COLO668 (cell line): ENCODE results near the gene CRPPA.
A peak's percentile ranks its signal among the peaks of the same experiment; 100 is the strongest.
"Not testable (repeated sequence)": the region's sequence is repeated elsewhere in the genome, so short reads cannot be mapped to it uniquely, and the experiment has no call there.

Experiments used
- DNase-seq: peaks from one replicate; lab custom pipeline; 2025; ENCODE audit not compliant: unreplicated experiment; lab: John Stamatoyannopoulos, UW

The CRPPA gene

DNA sequence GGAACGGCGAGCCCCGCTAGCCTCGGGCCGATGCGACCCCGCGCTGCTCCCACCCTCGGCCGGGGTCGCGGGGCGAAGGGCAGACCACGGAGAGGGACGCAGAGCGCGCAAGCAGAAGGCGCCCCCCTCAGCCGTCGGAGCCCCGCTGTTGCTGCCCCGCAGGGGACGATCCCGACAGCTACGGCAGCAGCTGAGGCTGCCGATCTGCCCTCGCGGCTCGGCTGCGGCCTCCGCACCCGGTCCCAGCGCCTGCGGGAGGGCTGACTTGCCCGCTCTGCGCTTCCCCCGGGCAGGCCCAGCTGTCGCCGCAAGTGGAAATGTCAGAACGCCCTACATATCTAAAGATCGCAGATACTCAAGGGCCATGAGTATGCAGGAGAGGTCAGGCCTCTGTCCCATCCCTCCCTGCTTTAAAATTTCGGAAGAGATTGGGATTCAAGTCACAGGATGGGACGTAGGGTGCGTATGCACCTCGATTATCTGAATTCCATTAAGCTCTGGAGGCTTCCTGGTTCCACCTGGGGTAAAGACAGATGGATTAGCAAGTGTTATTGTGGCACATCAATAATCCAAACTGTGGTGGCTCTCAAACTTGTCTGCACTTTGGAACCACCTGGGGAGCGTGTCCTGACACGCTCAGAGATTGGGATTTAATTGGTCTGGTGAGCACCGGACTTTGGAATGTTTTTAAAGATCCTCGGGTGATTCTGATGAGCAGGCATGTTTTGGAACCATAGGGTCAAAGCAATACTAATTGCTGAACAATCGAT, at the start of gene CRPPA:
TSS of gene CRPPA (minus strand) at position 206 of the 770 bp plus-strand sequence. CDS start 216 bp downstream, outside the sequence.
- peak; percentile 70 for DNase-seq

DNA sequence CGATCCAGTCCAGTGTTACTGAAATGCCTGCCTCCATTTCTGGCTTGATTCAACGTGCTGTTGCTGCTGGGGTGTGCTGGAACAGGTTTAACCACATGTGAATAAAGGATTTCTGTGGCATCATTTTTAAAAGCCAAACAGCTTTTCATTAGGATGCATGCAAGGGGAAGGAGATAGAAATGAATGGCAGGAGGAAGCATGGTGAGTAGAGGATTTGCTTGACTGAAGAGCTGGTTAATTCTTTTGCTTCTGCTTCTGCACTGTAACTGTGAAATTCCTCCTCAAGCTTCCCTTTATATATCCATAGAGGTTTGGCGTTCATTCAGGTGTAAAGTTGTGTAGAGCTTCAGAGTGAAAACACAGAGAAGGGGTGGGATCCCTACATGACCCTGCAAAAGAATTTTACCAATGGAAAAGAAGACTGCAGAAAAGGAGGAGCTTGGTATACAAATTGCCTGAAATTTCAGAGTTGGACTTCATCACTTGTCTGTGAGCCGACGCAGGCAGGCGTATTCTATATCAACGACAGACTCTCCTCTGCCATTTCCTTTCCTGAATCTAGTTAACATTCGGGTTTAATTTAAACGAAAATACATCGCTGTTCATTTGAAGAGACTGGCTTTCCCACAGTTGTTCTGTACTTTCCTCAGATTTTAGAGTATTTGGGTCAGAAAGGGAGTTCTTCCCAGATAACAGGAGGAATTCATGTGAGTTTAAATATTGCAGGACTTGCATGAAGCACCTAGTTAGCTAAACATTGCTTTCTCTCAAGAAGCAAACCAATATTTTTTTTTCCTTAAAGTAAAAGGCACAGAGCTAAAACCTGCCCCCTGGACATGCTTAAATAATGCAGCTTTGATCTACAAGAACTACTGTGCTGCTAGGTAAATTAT, 44.4 kb upstream of the CRPPA start, which contains the start of gene SOSTDC1:
TSS of gene SOSTDC1 (minus strand) at position 270 of the 893 bp plus-strand sequence. CDS start at position 200, 70 bp downstream.
- DNase-seq, result no peak

DNA sequence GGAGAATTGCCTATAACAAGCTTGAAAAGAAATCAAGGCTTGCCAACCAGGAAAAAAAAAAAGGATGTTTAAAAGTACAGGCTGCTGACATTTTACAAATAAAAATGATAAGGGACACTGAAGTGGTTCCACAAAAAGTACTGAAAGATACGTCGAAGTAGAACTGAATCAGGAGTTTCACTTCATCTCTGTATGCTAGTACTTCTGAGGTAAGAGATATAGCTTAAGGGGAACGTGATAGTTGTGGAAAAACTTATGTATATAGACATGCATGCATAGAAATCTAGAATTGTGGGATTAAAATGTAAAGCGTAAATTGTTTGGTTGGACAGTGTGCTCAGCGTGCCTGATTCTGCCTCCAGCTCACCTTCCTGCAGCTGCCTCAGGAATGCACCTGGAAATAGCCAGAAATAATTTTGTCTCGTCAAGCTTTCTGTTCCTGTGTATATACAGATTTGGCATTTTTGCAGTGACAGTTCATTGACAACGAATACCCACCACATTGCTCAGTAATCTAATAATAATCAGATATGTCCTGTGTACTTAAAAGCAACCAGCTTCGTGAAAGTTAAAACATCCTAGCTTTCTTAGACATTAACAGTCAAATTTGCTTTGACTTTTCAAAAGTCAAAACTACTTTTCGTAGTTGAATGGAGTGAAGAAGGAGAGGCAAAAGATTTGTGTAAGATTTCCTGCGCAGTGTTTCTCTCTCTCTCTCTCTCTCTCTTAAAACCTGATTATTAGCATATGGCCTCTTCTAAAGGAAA, 42.8 kb upstream of the CRPPA start:
- no peak for DNase-seq

- DNase-seq, result no peak
Measured at GRCh38 chr7:16463520-16463919, 42.2 kb upstream of the CRPPA start.

DNA sequence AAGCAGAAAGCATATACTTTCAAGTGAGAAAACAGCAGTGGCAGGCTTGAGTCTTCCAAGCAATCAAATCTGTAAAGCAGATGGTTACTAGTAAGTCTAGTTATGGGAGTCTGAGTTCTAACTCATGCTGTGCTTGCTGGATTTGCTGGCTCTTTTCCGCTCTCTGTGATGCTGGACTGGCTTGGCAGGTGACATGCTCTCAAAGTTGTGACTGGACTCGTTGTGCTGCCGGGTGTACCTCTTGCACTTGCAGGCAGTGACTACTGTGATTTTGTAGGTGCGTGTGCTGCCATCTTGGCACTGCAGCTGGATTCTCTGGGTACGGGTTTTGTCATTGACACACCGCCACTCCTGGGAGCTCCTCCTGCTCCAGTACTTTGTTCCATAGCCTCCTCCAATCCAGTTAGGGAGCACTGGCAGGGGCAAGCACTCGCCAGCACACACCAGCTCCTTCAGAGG, 41.1 kb upstream of the CRPPA start:
- no peak for DNase-seq

- DNase-seq, result no peak
Measured at GRCh38 chr7:16460789-16461493, 39.6 kb upstream of the CRPPA start.

DNA sequence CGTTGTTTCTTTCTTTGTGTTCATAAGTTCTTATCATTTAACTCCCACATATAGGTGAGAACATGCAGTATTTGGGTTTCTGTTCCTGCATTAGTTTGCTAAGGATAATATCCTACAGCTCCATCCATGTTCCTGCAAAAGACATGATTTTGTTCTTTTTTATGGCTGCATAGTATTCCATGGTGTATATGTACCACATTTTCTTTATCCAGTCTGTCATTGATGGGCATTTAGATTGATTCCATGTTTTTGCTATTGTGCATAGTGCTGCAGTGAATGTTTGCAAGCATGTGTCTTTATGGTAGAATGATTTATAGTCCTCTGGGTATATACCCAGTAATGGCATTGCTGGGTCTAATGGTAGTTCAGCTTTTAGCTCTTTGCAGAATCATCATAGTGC, 35.0 kb upstream of the CRPPA start:
- not testable (repeated sequence) for DNase-seq

GRCh38 chr7:16455591-16455990, 34.3 kb upstream of the CRPPA start:
- no peak for DNase-seq

DNA sequence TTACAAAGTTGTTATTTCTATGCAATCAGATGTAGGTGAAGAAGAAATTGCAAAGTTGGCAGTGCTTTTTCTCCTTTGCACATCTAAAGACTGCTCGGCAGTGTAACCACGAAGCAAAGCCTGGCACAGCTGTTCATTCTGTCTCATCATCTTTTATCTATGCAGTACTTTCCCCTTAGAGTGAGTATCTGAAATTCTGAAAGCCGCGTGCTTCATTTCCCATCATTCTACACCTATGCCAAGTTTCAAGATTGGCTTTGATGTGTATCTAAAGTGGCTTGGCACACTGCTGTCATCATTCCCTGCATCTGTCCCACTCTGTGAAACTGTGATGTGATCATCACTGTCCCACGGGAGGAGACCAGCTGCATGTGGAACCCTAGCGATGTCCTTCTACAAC, 29.0 kb upstream of the CRPPA start:
- DNase-seq, result no peak

DNA sequence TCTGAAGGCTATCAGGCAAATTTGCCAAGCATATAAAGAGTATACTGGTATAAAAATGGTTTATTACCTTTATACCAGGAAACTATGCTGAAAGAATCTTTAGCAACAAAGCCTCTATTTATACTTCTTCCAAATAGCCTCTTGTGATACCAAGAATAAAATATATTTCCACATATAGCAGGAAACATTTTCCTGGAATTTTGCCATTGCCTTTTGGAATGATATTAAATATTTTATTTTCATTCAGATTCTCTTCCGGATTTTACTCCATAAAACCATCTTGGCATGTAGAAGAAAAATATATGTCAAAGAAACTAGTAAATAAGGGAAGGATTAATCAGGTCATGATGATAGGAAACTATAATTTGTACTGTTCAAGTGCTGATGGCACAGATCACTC, 26.5 kb upstream of the CRPPA start:
- DNase-seq, result no peak

DNA sequence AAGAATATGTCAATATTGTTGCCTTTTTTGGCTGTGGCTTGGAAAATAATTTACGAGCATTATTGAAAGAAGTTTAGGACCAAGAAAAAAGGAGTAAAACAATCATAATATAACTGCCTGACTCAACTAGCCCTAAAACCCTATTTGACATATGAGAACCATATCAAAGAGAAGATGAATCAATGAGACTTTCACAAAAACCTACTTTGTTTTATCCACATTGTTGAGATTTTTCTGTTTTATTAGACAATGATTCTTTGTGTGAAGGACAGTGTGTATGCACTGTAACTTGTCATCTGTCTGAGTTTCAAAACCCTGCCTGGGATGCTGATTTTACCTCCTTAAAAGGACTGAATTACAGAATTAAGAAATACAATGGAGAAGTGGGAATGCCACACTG, 25.2 kb upstream of the CRPPA start:
- no peak for DNase-seq

DNA sequence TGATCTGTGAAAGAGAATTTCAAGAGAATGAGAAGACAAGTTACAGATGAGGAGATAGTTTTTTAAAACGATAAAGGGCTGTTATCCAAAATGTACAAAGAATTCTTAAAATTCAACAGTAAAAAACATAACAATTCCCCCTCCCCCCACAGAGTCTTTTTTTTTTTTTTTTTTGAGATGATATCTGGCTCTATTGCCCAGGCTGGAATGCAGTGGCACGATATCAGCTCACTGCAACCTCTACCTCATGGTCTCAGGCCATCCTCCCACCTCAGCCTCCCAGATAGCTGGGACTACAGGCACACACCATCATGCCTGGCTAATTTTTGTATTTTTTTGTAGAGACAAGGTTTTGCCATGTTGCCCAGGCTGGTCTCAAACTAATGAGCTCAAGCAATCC, 22.5 kb upstream of the CRPPA start:
- not testable (repeated sequence) for DNase-seq

DNA sequence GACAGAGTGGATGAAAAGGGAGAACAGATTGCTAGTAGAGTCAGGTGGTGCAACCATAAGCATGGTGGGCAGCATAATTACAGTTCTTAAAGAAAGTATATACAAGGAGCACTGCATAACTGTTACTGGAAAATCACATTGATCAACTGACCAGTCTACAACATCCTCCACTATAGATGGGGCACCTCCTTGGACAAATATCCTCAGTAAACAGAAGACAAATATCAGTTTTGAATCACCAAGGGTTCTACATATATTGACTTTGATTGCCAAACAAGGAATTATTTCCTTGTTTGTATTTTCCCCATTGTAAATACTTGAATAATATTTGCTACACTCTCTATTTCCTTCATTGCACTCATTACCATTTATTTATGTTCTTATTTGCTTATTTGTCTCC, 17.6 kb upstream of the CRPPA start:
- DNase-seq, result no peak

GRCh38 chr7:16436306-16436705, 15.0 kb upstream of the CRPPA start:
- DNase-seq, result no peak

DNA sequence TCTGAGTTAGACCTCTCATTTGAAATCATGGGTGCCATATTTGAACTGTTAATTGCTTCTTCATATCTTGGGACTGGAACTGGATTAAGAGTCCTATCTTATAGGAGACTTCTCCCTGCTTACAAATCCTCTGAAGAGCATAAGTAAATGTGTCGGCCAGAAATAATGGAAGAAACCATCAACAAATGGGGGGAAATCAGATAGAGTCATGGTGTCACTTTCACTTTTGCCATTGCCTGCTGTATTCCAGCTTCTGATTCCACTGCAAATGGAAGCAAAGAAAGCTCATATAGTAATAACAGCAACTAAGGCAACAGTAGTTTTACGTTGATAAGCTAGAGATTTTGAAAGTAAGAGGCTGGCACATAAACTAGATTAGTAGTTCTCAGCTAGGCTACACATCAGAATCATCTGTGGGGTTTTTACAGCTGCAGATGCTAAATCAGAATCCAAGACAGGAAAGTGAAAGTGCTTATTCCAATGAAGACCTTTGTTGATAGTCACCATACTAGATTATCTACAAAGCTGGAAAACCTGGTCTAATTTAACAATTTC, 12.3 kb upstream of the CRPPA start:
- DNase-seq, result no peak

DNA sequence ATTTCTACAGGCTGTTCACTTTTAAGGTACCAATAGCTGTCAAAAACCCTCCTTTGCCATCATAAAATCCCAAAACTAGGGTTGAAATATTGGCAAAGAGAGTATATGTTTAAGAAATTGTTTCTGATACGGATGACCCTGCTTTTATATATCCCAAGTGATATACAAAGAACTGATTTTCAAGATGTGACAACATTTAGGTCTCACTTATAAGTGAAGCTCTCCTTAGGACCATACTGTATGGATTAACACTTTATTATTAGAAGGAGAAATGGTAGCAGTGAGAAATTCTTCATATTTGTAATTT, 11.0 kb upstream of the CRPPA start:
- DNase-seq, result no peak

GRCh38 chr7:16431646-16432424, 10.5 kb upstream of the CRPPA start:
- peak; percentile 34 for DNase-seq

- DNase-seq, result no peak
Measured at GRCh38 chr7:16430133-16430532, 8.8 kb upstream of the CRPPA start.

- no peak for DNase-seq
Measured at GRCh38 chr7:16428672-16429071, 7.3 kb upstream of the CRPPA start.

DNA sequence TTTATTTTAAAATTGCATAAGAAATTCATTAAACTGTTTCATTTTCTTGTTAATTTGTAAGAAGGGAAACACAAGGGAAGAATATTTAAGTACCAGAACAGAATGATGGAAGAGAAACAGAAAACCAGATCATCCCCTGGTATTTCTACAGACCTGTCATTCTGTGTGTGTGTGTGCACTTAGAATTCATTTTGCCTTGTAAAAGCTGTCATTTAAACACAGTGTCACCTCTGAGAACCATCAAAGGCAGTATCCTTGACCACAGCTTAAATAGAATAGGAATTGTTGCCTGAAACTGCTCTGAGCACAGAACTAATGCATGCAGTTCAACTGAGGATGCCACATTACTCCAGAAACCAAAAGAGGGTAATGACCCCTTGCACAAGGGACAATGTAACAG, 6.8 kb upstream of the CRPPA start:
- no peak for DNase-seq
